Measurements from ENCODE around the gene CLCNKB.
A peak's percentile ranks its signal among the peaks of the same experiment; 100 is the strongest.
"Not testable (repeated sequence)": the region's sequence is repeated elsewhere in the genome, so short reads cannot be mapped to it uniquely, and the experiment has no call there.

The CLCNKB gene

GRCh38 chr1:16029288-16029687 is 14.3 kb upstream of the CLCNKB start:
- no peak for TF ChIP-seq CTCF (conservative IDR thresholded peaks at IDR 0.05; ENCODE audit: low read depth, low read length)
- peaks cover 10% of the 10 kb centered on the region; the same call in 1 of the 2 replicates for H3K27me3 ChIP-seq (ENCODE audit: insufficient read depth, low read depth)
- H2AFZ ChIP-seq (ENCODE audit: low read depth) = no peak overlapping the region
- H3K9ac ChIP-seq = no peak overlapping the region
- H3K4me1 ChIP-seq (ENCODE audit: low read depth, poor library complexity, severe bottlenecking) = peaks cover 15% of the 10 kb centered on the region
- no peaks in the 10 kb centered on the region for H4K20me1 ChIP-seq (ENCODE audit: insufficient read depth)
- no peak overlapping the region for H3K4me2 ChIP-seq
- no peak overlapping the region for H3K4me3 ChIP-seq (IDR thresholded peaks at IDR 0.05; ENCODE audit: insufficient read depth, low read depth, low read length)
- H3K79me2 ChIP-seq (ENCODE audit: insufficient read depth, low read depth) = no peaks in the 10 kb centered on the region
- H3K27ac ChIP-seq = no peak overlapping the region
- no peaks in the 10 kb centered on the region for H3K36me3 ChIP-seq (ENCODE audit: insufficient read depth)

- H3K4me3 ChIP-seq (IDR thresholded peaks at IDR 0.05; ENCODE audit: insufficient read depth, low read depth, low read length) = no peak overlapping the region
- no peaks in the 10 kb centered on the region for H4K20me1 ChIP-seq (ENCODE audit: insufficient read depth)
- H3K79me2 ChIP-seq (ENCODE audit: insufficient read depth, low read depth) = no peaks in the 10 kb centered on the region
These were observed 12.0 kb upstream of the CLCNKB start for GRCh38 chr1:16031551-16031950.

GRCh38 chr1:16032388-16033102 is 11.0 kb upstream of the CLCNKB start:
- no peaks in the 10 kb centered on the region for H3K4me1 ChIP-seq (ENCODE audit: low read depth, poor library complexity, severe bottlenecking)
- no peak overlapping the region for H3K4me3 ChIP-seq (IDR thresholded peaks at IDR 0.05; ENCODE audit: insufficient read depth, low read depth, low read length)
- H3K9ac ChIP-seq = no peak overlapping the region
- no peak overlapping the region for H3K4me2 ChIP-seq
- no peaks in the 10 kb centered on the region for H4K20me1 ChIP-seq (ENCODE audit: insufficient read depth)
- no peaks in the 10 kb centered on the region for H3K79me2 ChIP-seq (ENCODE audit: insufficient read depth, low read depth)
- TF ChIP-seq CTCF (conservative IDR thresholded peaks at IDR 0.05; ENCODE audit: low read depth, low read length) = peak; percentile 79
- no peak overlapping the region for H2AFZ ChIP-seq (ENCODE audit: low read depth)
- no peak overlapping the region for H3K27ac ChIP-seq
- H3K36me3 ChIP-seq (ENCODE audit: insufficient read depth) = no peaks in the 10 kb centered on the region
- peaks cover 4% of the 10 kb centered on the region; the same call in 1 of the 2 replicates for H3K27me3 ChIP-seq (ENCODE audit: insufficient read depth, low read depth)

More at GRCh38 chr1:16031551-16031950, 12.0 kb upstream of the CLCNKB start:
- Histone ChIP-seq H3K27me3 (ENCODE audit: insufficient read depth, low read depth) (peaks cover 2% of the 10 kb centered on the region; the same call in 1 of the 2 replicates), H2AFZ (ENCODE audit: low read depth) (no peak overlapping the region), H3K27ac (no peak overlapping the region), H3K4me2 (no peak overlapping the region), H3K4me1 (ENCODE audit: low read depth, poor library complexity, severe bottlenecking) (peaks cover 8% of the 10 kb centered on the region), H3K9ac (no peak overlapping the region), H3K36me3 (ENCODE audit: insufficient read depth) (no peaks in the 10 kb centered on the region)
- no peak for TF ChIP-seq CTCF (conservative IDR thresholded peaks at IDR 0.05; ENCODE audit: low read depth, low read length)

- not testable (repeated sequence) for H3K36me3 ChIP-seq (ENCODE audit: insufficient read depth); H3K27me3 ChIP-seq (ENCODE audit: insufficient read depth, low read depth); H2AFZ ChIP-seq (ENCODE audit: low read depth); H3K4me2 ChIP-seq; H3K9ac ChIP-seq; H3K4me3 ChIP-seq (IDR thresholded peaks at IDR 0.05; ENCODE audit: insufficient read depth, low read depth, low read length); H3K79me2 ChIP-seq (ENCODE audit: insufficient read depth, low read depth); H4K20me1 ChIP-seq (ENCODE audit: insufficient read depth); H3K27ac ChIP-seq; H3K4me1 ChIP-seq (ENCODE audit: low read depth, poor library complexity, severe bottlenecking)
These were observed 10.4 kb upstream of the CLCNKB start for GRCh38 chr1:16033103-16033632.

GRCh38 chr1:16036461-16036860 is 7.1 kb upstream of the CLCNKB start:
- H3K79me2 ChIP-seq (ENCODE audit: insufficient read depth, low read depth); H3K36me3 ChIP-seq (ENCODE audit: insufficient read depth); H3K4me3 ChIP-seq (IDR thresholded peaks at IDR 0.05; ENCODE audit: insufficient read depth, low read depth, low read length); H3K4me2 ChIP-seq; H3K4me1 ChIP-seq (ENCODE audit: low read depth, poor library complexity, severe bottlenecking); H4K20me1 ChIP-seq (ENCODE audit: insufficient read depth); H2AFZ ChIP-seq (ENCODE audit: low read depth); H3K27me3 ChIP-seq (ENCODE audit: insufficient read depth, low read depth); H3K9ac ChIP-seq; H3K27ac ChIP-seq: not testable (repeated sequence)

All from KMS-11 (cell line).